SK-N-SH (cell line): ENCODE results near the gene KHNYN. TPM values are rescaled to one million over a fixed set of nuclear protein-coding genes. Genes with fewer than 3 reads are reported as not detected.

Source experiments
- CTCF ChIA-PET: fragments of 300-600, 350-600 bp; formaldehyde crosslinking; extraction: SDS; loops from one replicate; lab custom pipeline; 2021; lab: Yijun Ruan, JAX
- POLR2A ChIA-PET: fragments of 350-600 bp; sonication (Branson Sonifier 250); formaldehyde crosslinking; extraction: SDS; loops from one replicate; lab custom pipeline; 2020; ENCODE audit warnings: antibody characterized with exemption, inconsistent platforms; lab: Yijun Ruan, JAX
- DNase-seq: peaks from one replicate; pipeline ENCODE4 v3.0.0; 2012
- H2AFZ ChIP-seq: fragments of 200-600 bp; sonication (generic); 2 replicates; pipeline ENCODE4 v1.8.1; 2016; ENCODE audit warnings: antibody characterized with exemption, mild to moderate bottlenecking, low read depth
- H3F3A ChIP-seq: fragments of 200-600 bp; sonication (generic); replicated peaks from 2 replicates; pipeline ENCODE3; 2016; ENCODE audit warnings: antibody characterized with exemption, mild to moderate bottlenecking; ENCODE audit not compliant: insufficient read depth
- H3K27ac ChIP-seq, 2 experiments: fragments of 200-500 bp in 1 of 2; fragments of 200-600 bp in 1 of 2; sonication (Bioruptor generic) in 1 of 2; sonication (generic), shearing (Covaris generic) in 1 of 2; 2 replicates each; pipeline versions ENCODE4 v1.5.1 to v1.6.1; 2014 to 2016; ENCODE audit warnings: low read depth in 2 of 2, inconsistent platforms in 1 of 2, low read length in 1 of 2, mild to moderate bottlenecking in 1 of 2, mixed read lengths in 1 of 2
- H3K27me3 ChIP-seq: fragments of 200-600 bp; sonication (generic), shearing (Covaris generic); 2 replicates; pipeline ENCODE4 v1.6.1; 2016; ENCODE audit warnings: mixed run types; ENCODE audit not compliant: insufficient read depth
- H3K36me3 ChIP-seq, 2 experiments: fragments of 200-500 bp in 1 of 2; fragments of 200-600 bp in 1 of 2; sonication (Bioruptor generic) in 1 of 2; sonication (generic) in 1 of 2; replicated peaks in 1 of 2; 2 replicates each; pipeline versions ENCODE3 to v1.5.1; 2014 to 2016; ENCODE audit warnings: low read length in 1 of 2, mild to moderate bottlenecking in 1 of 2; ENCODE audit not compliant: insufficient read depth in 2 of 2, control insufficient read depth in 1 of 2
- H3K4me1 ChIP-seq, 2 experiments: fragments of 200-500 bp in 1 of 2; fragments of 200-600 bp in 1 of 2; sonication (Bioruptor generic) in 1 of 2; sonication (generic), shearing (Covaris generic) in 1 of 2; 2 replicates each; pipeline versions ENCODE4 v1.5.1 to v1.6.1; 2014 to 2016; ENCODE audit warnings: low read depth in 1 of 2, low read length in 1 of 2, mixed run types in 1 of 2; ENCODE audit not compliant: insufficient read depth in 2 of 2, control insufficient read depth in 1 of 2
- H3K4me2 ChIP-seq: fragments of 200-600 bp; sonication (generic), shearing (Covaris generic); 2 replicates; pipeline ENCODE4 v1.6.1; 2017; ENCODE audit warnings: mixed run types
- H3K4me3 ChIP-seq, 2 experiments: fragments of 200-500 bp in 1 of 2; fragments of 200-600 bp in 1 of 2; sonication (Bioruptor generic) in 1 of 2; sonication (generic), shearing (Covaris generic) in 1 of 2; 2 replicates each; pipeline versions ENCODE4 v1.5.1 to v1.8.1; 2014 to 2016; ENCODE audit warnings: low read depth in 2 of 2, inconsistent platforms in 1 of 2, low read length in 1 of 2, mild to moderate bottlenecking in 1 of 2, mixed read lengths in 1 of 2, moderate library complexity in 1 of 2
- H3K79me2 ChIP-seq: fragments of 200-600 bp; sonication (generic); 2 replicates; pipeline ENCODE4 v1.8.1; 2017; ENCODE audit warnings: mild to moderate bottlenecking; ENCODE audit not compliant: insufficient read depth
- H3K9ac ChIP-seq: fragments of 200-600 bp; sonication (generic); 2 replicates; pipeline ENCODE4 v1.6.1; 2017; ENCODE audit warnings: mixed run types
- H3K9me2 ChIP-seq: fragments of 200-600 bp; sonication (generic); 2 replicates; pipeline ENCODE4 v1.6.1; 2017; ENCODE audit warnings: mixed run types
- H3K9me3 ChIP-seq: fragments of 200-600 bp; sonication (generic); 2 replicates; pipeline ENCODE4 v1.6.1; 2017; ENCODE audit warnings: mixed run types, mild to moderate bottlenecking, moderate library complexity
- H4K20me1 ChIP-seq: fragments of 200-600 bp; sonication (generic); 2 replicates; pipeline ENCODE4 v1.6.1; 2017; ENCODE audit warnings: mild to moderate bottlenecking, mixed run types; ENCODE audit not compliant: insufficient read depth
- EP300 ChIP-seq, 2 experiments: IDR thresholded peaks; 2 replicates each; pipeline versions ENCODE4 v1.4.0 to v1.6.1; 2012; ENCODE audit warnings: borderline replicate concordance in 1 of 2, low read depth in 1 of 2, low read length in 1 of 2
- FOXJ3 ChIP-seq: sonication (generic); formaldehyde crosslinking; IDR thresholded peaks from 2 replicates; pipeline ENCODE4 v1.5.1; 2020; ENCODE audit warnings: mild to moderate bottlenecking, missing genetic modification reagents
- MEF2A ChIP-seq: IDR thresholded peaks from 2 replicates; pipeline ENCODE4 v1.4.0; 2012; ENCODE audit warnings: low read depth, borderline replicate concordance
- MXI1 ChIP-seq: IDR thresholded peaks from 2 replicates; pipeline ENCODE4 v1.6.1; 2012; ENCODE audit warnings: mild to moderate bottlenecking, low read depth, low read length, improper control_type of control experiment
- NRF1 ChIP-seq: IDR thresholded peaks from 2 replicates; pipeline ENCODE4 v1.6.1; 2012; ENCODE audit warnings: low read depth, mild to moderate bottlenecking, low read length
- POLR2AphosphoS5 ChIP-seq: IDR thresholded peaks from 2 replicates; pipeline ENCODE4 v1.6.1; 2012; ENCODE audit warnings: low read depth, low read length
- RFX5 ChIP-seq: IDR thresholded peaks from 2 replicates; pipeline ENCODE4 v1.6.1; 2012; ENCODE audit warnings: mild to moderate bottlenecking, improper control_type of control experiment, low read length
- RXRA ChIP-seq: IDR thresholded peaks from 2 replicates; pipeline ENCODE4 v1.4.0; 2012; ENCODE audit warnings: low read depth, mild to moderate bottlenecking, borderline replicate concordance
- TAF1 ChIP-seq: IDR thresholded peaks from 2 replicates; pipeline ENCODE4 v1.6.1; 2012; ENCODE audit warnings: low read depth, mild to moderate bottlenecking, low read length, moderate library complexity, borderline replicate concordance
- WGBS: methylation state at CpG from one replicate; pipeline ENCODE4 v1.1.6; 2017; ENCODE audit warnings: low lambda C conversion rate; 5-methylcytosine and 5-hydroxymethylcytosine counted together
- polyA plus RNA-seq, 3 experiments: library from polyadenylated mRNA; depleted of rRNA; stranded (reverse); fragments of >200 nt; gene quantifications; 2 replicates each; pipeline ENCODE4 v1.2.3, GENCODE V29; 2012
- TF ChIP-seq, protein P1 (sequence below): IDR thresholded peaks from 2 replicates; pipeline ENCODE4 v1.4.0; 2012; ENCODE audit warnings: low read depth
- TF ChIP-seq, protein P2 (sequence below): fragments of 150-350 bp; IDR thresholded peaks from 2 replicates; pipeline ENCODE4 v1.6.1; 2016; ENCODE audit warnings: mild to moderate bottlenecking, low read depth, low read length
- TF ChIP-seq, protein P3 (sequence below): IDR thresholded peaks from 2 replicates; pipeline ENCODE4 v1.4.0; 2012; ENCODE audit warnings: low read depth, borderline replicate concordance

The KHNYN gene
- polyA plus RNA-seq, 1 of the 3 experiments (the other 2 are of a cell fraction): 18.3 TPM

DNA sequence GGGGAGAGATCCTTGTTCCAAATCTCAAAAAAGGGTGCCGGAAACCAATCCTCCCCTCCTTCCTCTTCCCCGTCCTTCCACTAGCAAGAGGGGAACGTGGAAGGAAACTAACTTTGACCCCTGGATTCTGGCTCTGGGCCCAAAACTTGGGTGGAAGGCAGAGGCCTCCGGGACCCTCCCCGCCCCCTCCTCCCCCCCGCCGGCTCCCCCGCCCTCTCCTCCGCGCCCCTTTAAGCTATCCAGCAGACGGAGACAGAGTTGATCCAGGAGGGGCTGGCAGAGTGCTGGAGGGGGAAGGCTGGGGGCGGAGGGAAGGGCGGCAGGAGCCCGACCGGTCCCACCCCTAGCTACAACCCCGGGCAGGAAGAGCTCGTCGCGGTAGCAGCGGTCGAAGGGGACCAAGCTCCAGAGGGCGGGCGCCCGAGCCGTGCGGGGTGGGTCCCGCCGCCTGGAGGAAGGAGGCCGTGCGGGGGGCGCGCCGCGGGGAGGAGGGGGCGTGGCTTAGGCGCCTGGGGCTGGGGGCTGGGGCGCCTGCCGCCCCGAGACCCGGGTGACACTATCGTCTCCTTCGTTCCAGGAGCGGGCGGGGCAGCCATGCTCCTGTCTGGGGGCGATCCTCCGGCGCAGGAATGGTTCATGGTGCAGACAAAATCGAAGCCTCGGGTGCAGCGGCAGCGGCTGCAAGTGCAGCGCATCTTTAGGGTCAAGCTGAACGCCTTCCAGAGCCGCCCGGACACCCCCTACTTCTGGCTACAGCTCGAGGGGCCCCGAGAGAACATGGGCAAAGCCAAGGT lies 30.9 kb upstream of the KHNYN start, which contains the start of gene NYNRIN:
NYNRIN (plus strand) TSS at position 351 of the 794 bp plus-strand sequence; CDS start at position 595, 244 bp downstream.
- H3K27me3 ChIP-seq: no peaks in the 10 kb centered on the region
- peak within 1 kb of the TSS; percentile 80; the same call in 1 of the 2 replicates for H2AFZ ChIP-seq
- DNase-seq: peak; percentile 87
- no peaks in the 10 kb centered on the region for H3K36me3 ChIP-seq
- no peaks in the 10 kb centered on the region for H3K9me2 ChIP-seq
- peaks cover 0 to 32% of the 10 kb centered on the region in 2 experiments; a peak in 1 of 4 replicates for H3K4me1 ChIP-seq
- CTCF ChIA-PET: interaction anchor here (0.6 to 5.6 kb wide), 8 partner anchors 14 to 65 kb away, joined by 3 to 35 read pairs (median 8); no protein-coding TSS in a partner anchor
- H3K79me2 ChIP-seq: no peaks in the 10 kb centered on the region
- POLR2A ChIA-PET: interaction anchor here (0.6 to 1.2 kb wide), 6 partner anchors 10 to 121 kb away, joined by 3 to 7 read pairs (median 3); partner anchors contain the start of gene KHNYN
- WGBS: 13% methylated on average over 14 of the region's 57 CpGs
- TF ChIP-seq EP300 (IDR thresholded peaks at IDR 0.05; ENCODE audit: borderline replicate concordance in 1 of 2, low read depth in 1 of 2, low read length in 1 of 2): no peak
- 0 out of 2 replicates have a peak, but pooled peaks have one; percentile 19 for TF ChIP-seq POLR2AphosphoS5
- TF ChIP-seq, protein P1, sequence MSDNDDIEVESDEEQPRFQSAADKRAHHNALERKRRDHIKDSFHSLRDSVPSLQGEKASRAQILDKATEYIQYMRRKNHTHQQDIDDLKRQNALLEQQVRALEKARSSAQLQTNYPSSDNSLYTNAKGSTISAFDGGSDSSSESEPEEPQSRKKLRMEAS: 0 out of 2 replicates have a peak, but pooled peaks have one; percentile 15
- TF ChIP-seq MXI1: peak; percentile 52
- peak within 1 kb of the TSS; percentile 45; the same call in 1 of the 2 replicates for H3K9ac ChIP-seq
- H3K27ac ChIP-seq: peak within 1 kb of the TSS in 1 of 2 experiments; percentile 72; a peak in 1 of 4 replicates
- H3F3A ChIP-seq: peaks cover 14% of the 10 kb centered on the region
- H4K20me1 ChIP-seq: no peaks in the 10 kb centered on the region
- H3K9me3 ChIP-seq: no peaks in the 10 kb centered on the region
- H3K4me3 ChIP-seq: peak within 1 kb of the TSS; percentile 66 to 73
- peak within 1 kb of the TSS; percentile 86 for H3K4me2 ChIP-seq

DNA sequence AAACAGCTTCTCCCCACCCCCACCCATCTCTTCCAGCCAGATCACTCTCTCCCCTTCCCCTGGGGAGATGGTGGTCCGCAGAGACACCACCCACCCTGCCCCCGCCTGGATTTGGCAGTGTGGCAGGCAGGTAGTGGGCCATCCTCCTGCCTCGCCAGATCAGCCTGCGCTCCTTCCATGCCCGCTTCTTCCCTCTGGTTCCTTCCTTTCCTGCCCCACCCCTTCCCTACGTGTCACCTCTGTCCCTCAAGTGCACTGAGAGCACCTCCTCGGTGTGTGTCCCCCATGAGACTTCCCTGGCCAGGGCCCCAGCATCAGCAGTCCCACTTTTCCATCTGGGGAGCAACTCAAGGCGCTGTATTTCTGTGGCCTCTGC lies 30.3 kb upstream of the KHNYN start:
- H2AFZ ChIP-seq: peak overlapping the region; percentile 80; the same call in 1 of the 2 replicates
- H3K9ac ChIP-seq: peak overlapping the region; percentile 45; the same call in 1 of the 2 replicates
- DNase-seq: peak; percentile 55
- H3K27me3 ChIP-seq: no peaks in the 10 kb centered on the region
- no peaks in the 10 kb centered on the region for H3K79me2 ChIP-seq
- 50% methylated on average over 7 of the region's 8 CpGs for WGBS
- ChIA-PET CTCF (interaction anchor here (0.6 to 5.6 kb wide), 6 partner anchors 13 to 66 kb away, joined by 3 to 35 read pairs (median 13); no protein-coding TSS in a partner anchor), POLR2A (interaction anchor here (0.7 to 1.1 kb wide), 4 partner anchors 10 to 122 kb away, joined by 3 to 5 read pairs (median 3); partner anchors contain the start of gene KHNYN)
- no peaks in the 10 kb centered on the region for H3K36me3 ChIP-seq
- H3K4me3 ChIP-seq: peak overlapping the region; percentile 66 to 73
- peaks cover 14% of the 10 kb centered on the region for H3F3A ChIP-seq
- H4K20me1 ChIP-seq: no peaks in the 10 kb centered on the region
- peaks cover 0 to 32% of the 10 kb centered on the region in 2 experiments; a peak in 1 of 4 replicates for H3K4me1 ChIP-seq
- peak overlapping the region; percentile 86 for H3K4me2 ChIP-seq
- TF ChIP-seq RXRA: no peak
- TF ChIP-seq, protein P2, sequence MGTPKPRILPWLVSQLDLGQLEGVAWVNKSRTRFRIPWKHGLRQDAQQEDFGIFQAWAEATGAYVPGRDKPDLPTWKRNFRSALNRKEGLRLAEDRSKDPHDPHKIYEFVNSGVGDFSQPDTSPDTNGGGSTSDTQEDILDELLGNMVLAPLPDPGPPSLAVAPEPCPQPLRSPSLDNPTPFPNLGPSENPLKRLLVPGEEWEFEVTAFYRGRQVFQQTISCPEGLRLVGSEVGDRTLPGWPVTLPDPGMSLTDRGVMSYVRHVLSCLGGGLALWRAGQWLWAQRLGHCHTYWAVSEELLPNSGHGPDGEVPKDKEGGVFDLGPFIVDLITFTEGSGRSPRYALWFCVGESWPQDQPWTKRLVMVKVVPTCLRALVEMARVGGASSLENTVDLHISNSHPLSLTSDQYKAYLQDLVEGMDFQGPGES: no peak
- no peak for TF ChIP-seq FOXJ3 (CRISPR knock-in tag)
- no peak for TF ChIP-seq TAF1
- TF ChIP-seq MEF2A: no peak
- TF ChIP-seq RFX5: no peak
- TF ChIP-seq, protein P3, sequence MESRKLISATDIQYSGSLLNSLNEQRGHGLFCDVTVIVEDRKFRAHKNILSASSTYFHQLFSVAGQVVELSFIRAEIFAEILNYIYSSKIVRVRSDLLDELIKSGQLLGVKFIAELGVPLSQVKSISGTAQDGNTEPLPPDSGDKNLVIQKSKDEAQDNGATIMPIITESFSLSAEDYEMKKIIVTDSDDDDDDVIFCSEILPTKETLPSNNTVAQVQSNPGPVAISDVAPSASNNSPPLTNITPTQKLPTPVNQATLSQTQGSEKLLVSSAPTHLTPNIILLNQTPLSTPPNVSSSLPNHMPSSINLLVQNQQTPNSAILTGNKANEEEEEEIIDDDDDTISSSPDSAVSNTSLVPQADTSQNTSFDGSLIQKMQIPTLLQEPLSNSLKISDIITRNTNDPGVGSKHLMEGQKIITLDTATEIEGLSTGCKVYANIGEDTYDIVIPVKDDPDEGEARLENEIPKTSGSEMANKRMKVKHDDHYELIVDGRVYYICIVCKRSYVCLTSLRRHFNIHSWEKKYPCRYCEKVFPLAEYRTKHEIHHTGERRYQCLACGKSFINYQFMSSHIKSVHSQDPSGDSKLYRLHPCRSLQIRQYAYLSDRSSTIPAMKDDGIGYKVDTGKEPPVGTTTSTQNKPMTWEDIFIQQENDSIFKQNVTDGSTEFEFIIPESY: no peak
- TF ChIP-seq NRF1: no peak
- H3K9me2 ChIP-seq: no peaks in the 10 kb centered on the region
- H3K9me3 ChIP-seq: no peaks in the 10 kb centered on the region
- H3K27ac ChIP-seq: peak overlapping the region in 1 of 2 experiments; percentile 72; a peak in 1 of 4 replicates
